ENCODE data around the gene FAM117B.

DNA sequence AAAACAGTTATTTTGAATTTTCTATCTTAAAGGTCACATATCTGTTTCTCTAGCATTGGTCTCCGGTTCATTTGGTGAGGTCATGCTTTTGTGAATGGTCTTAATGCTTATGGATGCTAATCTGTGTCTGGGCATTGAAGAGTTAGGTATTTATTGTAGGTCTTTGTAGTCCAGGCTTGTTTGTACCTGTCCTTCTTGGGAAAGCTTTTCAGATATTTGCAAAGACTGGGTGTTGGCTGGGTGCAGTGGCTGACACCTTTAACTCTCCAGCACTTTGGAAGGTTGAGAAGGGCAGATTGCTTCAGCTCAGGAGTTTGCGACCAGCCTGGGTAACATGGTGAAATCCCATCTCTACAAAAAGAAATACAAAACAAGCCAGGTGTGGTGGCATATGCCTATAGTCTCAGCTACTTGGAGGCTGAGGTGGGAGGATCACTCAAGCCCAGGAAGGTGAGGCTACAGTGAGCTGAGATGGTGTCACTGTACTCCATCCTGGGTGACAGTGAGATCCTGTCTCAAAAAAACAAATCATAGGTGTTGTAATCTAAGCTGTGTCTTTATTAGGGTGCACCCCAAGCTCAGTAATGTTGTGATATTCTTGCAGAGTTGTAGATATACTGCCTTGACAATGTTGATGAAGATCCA is 82.3 kb downstream of the FAM117B start:
- no peak for TF ChIP-seq CTCF (conservative IDR thresholded peaks at IDR 0.05 in 1 of 2, IDR thresholded peaks at IDR 0.05 in 1 of 2; ENCODE audit: extremely low read depth in 1 of 2, insufficient read depth in 1 of 2, low read depth in 1 of 2, low read length in 2 of 2)
- TF ChIP-seq EZH2 (IDR thresholded peaks at IDR 0.05; ENCODE audit: borderline replicate concordance, low read length), result no peak
